ENCODE data around the gene MAP3K15.

The MAP3K15 gene

DNA sequence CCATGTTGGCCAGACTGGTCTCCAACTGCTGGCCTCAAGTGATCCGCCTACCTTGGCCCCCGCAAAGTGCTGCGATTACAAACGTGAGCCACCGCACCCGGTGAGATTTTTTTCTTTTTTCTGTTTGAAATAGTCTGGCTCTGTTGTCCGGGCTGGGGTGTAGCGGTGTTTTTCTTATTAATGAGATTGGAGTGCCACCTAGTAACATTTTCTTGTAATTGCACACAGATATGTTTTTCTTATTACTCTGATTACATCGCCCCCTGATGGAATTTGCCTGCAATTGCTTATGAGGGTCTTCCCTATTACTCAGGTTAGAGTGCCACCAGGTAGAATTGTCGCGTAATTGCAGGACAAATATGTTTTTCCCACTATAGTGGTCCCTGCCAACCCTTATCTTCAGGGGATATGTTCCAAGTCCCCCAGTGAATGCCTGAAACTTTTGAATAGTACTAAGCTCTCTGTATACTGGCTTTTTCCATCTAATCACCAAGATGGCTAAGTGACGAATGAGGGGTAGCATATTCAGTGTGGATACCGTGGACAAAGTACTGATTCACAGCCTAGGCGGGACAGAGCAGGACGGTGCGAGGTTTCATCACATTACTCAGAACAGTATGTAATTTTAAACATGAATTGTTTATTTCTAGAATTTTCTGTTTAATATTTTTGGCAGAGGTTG is 180.2 kb downstream of the MAP3K15 start:
- peak; percentile 28 for DNase-seq

DNA sequence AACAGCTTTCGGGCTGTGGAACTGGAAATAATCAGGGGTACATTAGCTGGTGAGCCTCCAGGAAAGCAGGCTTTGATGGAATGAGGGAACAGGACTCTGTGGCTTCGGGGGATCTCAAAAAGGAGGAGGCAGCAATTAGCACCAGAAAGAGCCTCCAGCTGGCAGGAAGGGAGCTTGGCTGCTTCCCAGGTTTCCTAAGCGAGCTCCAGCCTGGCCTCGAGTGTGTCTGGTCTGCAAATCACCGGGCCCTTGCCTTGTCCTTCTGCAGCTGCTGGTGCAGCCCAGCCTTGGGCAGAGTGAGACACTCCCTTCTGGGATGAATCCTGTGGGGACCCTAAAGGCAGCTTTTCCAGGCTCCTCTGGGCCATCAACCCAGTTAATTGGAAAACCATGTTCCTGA is 182.3 kb downstream of the MAP3K15 start:
- DNase-seq = no peak

DNA sequence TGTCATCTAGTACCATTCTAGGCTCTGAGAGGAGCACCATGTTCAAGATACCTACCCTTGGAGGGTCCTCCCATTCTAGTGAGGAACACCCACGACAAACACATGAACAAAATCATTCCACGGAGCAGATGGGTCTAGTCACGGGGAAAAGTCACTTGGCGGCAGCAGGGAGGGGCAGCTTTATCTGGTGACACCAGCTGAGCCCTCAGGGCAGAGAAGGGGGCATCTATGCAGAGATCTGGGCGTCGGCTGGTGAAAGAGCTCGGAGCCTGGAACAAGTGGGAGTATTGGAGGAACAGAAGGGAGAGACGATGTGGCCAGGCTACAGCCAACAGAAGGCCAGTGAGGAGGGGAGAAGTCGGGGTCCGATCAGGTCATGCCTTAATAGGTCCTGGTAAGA is 183.5 kb downstream of the MAP3K15 start:
- DNase-seq = no peak

DNA sequence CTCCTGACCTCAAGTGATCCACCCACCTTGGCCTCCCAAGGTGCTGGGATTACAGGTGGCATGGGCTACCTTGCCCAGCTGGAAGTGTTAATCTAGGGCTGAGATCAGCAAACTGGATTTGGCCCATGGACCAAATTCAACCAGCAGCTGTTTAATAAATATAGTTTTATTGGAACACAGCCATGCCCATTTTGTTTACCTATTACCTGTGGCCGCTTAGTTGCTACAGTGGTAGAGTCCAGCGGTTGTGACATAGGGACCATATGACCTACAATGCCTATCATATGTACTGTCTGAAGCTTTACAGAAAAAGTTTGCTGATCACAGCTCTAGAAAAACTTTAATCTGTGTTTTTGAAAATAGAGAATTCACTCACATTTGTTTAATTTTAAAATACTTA is 188.7 kb downstream of the MAP3K15 start:
- DNase-seq = no peak

All from stimulated activated CD8-positive, alpha-beta memory T cell treated with anti-CD3 and anti-CD28 coated beads, Interleukin-4, amount 100 ng/mL, for 48 hours (primary cell).